Epithelial cell of esophagus (primary cell): ENCODE data around the gene LCE3C.
A peak's percentile ranks its signal among the peaks of the same experiment; 100 is the strongest.

Experiments used
- DNase-seq: peaks from one replicate; pipeline ENCODE4 v3.0.0; 2010; ENCODE audit warnings: low read depth
- H3K4me3 ChIP-seq: 2 replicates; pipeline ENCODE4 v1.5.1; 2011; ENCODE audit warnings: mild to moderate bottlenecking, low read length, control low read depth
- CTCF ChIP-seq: IDR thresholded peaks from 2 replicates; pipeline ENCODE4 v1.5.1; 2011; ENCODE audit warnings: low read depth, mild to moderate bottlenecking, low read length, control low read depth, inconsistent platforms; ENCODE audit not compliant: insufficient read depth; ENCODE audit errors: missing control alignments

LCE3C gene

DNA sequence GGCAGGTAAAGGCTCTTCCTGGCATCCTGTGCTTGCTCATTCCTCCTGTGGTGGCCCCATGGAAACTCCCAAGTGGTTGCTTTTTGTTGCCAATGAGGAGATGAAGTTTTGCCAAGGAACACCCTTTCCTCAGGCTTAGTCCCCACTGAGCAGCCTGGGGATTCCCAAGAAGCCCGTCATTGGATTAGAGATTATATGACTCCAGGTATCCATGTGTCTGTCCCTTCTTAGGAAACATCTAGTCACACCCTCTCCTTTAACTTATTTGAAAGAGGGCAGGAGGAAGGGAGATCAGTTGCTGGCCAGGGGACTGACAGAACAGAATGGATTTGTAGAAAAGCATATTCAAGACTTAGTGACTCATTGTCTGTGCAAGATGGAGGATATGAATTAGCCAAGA lies 26.7 kb downstream of the LCE3C start:
- no peak for TF ChIP-seq CTCF
- DNase-seq, result peak; percentile 67
- no peak overlapping the region for H3K4me3 ChIP-seq

DNA sequence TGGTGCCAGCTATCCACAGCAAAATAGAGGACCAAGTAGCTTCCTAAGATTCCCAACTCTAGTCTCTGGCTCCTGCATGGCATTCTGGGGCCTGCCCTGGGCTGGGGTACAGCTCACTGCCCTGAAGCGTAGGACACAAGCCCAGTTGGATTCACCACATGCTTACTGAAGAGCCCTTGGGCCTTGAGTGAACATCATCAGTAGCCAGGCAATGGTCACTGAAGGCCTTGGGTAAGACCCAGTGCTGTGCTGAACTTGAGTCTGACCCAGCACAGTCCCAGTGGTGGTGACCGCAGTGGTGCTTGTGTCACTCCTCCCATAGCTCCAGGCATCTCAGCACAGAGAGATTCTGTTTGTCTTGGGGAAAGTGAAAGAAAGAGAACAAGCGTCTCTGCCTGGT lies 30.6 kb downstream of the LCE3C start:
- TF ChIP-seq CTCF, result no peak
- no peak for DNase-seq
- no peak overlapping the region for H3K4me3 ChIP-seq

DNA sequence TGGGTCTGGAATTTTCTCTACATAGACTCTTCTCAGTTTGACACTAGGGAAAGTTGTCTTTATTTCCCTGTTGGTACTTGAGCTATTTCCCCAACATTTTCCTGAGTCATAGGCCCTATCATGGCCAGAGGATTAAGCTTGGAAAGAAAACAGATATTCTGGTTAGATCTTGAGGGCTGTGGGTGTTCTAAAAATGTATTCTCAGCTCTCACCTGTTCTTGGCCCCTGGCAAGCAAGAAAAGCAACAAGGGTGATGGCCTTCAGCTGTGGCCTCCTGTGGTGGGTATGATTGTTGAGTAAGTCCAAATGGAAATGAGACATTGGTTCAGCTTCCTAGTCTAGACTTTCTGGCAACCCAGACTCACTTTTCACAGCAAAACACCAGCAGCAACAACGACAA lies 40.3 kb downstream of the LCE3C start:
- no peak for TF ChIP-seq CTCF
- DNase-seq, result no peak
- no peak overlapping the region for H3K4me3 ChIP-seq

GRCh38 chr1:152643945-152644344 lies 43.9 kb downstream of the LCE3C start:
- H3K4me3 ChIP-seq, result no peak overlapping the region
- no peak for DNase-seq
- no peak for TF ChIP-seq CTCF

DNA sequence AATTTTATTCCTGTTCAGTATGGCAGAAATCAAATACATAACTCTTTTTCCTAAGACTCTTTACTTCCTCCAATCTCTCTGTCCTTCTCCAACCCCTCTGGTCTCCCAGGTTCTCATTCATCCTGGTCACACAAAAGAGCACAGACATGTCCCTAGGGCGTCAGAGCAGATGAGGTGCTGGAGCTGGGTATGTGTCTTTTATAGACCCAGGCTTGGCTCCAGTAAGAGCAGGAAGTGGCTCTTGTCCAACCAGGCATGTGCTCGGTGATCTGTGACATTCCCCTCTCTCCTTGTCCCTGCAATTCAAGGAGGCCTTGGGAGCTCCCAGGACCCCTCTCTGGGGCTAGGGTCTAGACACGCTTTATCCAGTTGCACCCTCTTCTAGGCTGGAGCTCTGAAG lies 45.1 kb downstream of the LCE3C start:
- no peak overlapping the region for H3K4me3 ChIP-seq
- no peak for DNase-seq
- TF ChIP-seq CTCF, result no peak

- TF ChIP-seq CTCF, result no peak
- DNase-seq, result no peak
- no peak overlapping the region for H3K4me3 ChIP-seq
These were observed 46.6 kb downstream of the LCE3C start for GRCh38 chr1:152646656-152647055.
